ENCODE results near the gene MCM10. TPM values are rescaled to one million over a fixed set of nuclear protein-coding genes. Genes with fewer than 3 reads are reported as not detected.
A peak's percentile ranks its signal among the peaks of the same experiment; 100 is the strongest.
"Not testable (repeated sequence)": the region's sequence is repeated elsewhere in the genome, so short reads cannot be mapped to it uniquely, and the experiment has no call there.

MCM10 gene
- total and polyA plus RNA-seq, 4 experiments from 2014 or later, result 0.17 TPM; not detected in 3

DNA sequence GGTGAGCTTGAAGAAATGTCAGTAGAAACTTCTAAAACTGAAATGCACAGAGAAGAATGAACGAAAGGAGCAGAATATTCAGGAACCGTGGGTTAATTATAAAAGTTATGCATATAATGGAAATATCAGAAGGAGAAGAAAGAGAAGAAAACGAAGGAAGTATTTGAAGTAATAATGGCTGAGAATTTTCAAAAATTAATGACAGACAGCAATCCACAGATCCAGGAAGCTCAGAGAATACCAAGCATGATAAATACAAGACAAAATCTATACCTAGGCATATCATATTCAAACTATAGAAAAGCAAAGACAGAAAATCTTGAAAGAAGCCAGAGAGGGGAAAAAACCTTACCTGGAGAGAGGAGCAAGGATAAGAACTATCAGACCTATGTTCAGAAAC lies 16.5 kb upstream of the MCM10 start:
- Histone ChIP-seq H3K36me3 (ENCODE audit: insufficient read depth, low read length) (peaks cover 18% of the 10 kb centered on the region), H3K27ac (ENCODE audit: low read depth, low read length) (no peak overlapping the region), H3K4me1 (ENCODE audit: insufficient read depth, low read length) (no peaks in the 10 kb centered on the region), H3K27me3 (ENCODE audit: insufficient read depth, low read length) (no peaks in the 10 kb centered on the region), H3K4me3 (ENCODE audit: low read length in 2 of 2) (no peak overlapping the region), H3K9me3 (ENCODE audit: control insufficient read depth in 1 of 2, low read length in 2 of 2) (no peaks in the 10 kb centered on the region)
- ChIA-PET POLR2A (ENCODE audit: partially characterized antibody) (no interaction called here), CTCF (ENCODE audit: partially characterized antibody) (no interaction called here)
- H3K4me1 Mint-ChIP-seq, result no peaks in the 10 kb centered on the region
- H3K27me3 Mint-ChIP-seq, result no peaks in the 10 kb centered on the region
- H3K4me3 Mint-ChIP-seq, result no peak overlapping the region
- peaks cover 40 to 45% of the 10 kb centered on the region in 2 donors for H3K36me3 Mint-ChIP-seq
- peaks cover 2 to 41% (median 33%) of the 10 kb centered on the region in 8 donors for H3K9me3 Mint-ChIP-seq
- peak overlapping the region in 1 of 7 donors; percentile 83 for H3K27ac Mint-ChIP-seq
- intact Hi-C loops (cut with micrococcal nuclease), result no loop called here
- DNase-seq, result no peak

DNA sequence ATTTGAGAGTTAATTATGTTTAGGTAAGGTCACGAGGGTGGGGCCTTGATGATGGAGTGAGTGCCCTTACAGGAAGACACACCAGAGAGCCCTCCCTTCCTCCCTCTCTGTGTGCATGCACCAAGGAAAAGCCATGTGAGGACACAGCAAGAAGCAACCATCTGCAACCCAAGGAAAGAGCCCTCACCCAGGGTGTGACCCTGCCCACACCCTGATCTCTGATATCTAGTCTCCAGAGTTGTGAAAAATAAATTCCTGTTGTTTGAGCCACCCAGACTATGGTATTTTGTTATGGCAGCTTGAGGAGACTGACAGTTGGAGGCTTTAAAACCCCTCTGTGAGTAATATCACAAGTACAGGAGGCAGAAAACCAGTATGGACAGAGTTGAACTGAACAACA lies 15.0 kb upstream of the MCM10 start:
- no peak overlapping the region for H3K27ac ChIP-seq (ENCODE audit: low read depth, low read length)
- POLR2A ChIA-PET (ENCODE audit: partially characterized antibody), result no interaction called here
- no peak for DNase-seq
- Mint-ChIP-seq H3K9me3 (peaks cover 5 to 50% (median 38%) of the 10 kb centered on the region in 8 donors), H3K36me3 (peaks cover 25 to 36% of the 10 kb centered on the region in 2 donors), H3K27me3 (no peaks in the 10 kb centered on the region), H3K4me1 (no peaks in the 10 kb centered on the region), H3K27ac (no peak overlapping the region), H3K4me3 (peak overlapping the region in 1 of 8 donors; percentile 31)
- peaks cover 2% of the 10 kb centered on the region for H3K36me3 ChIP-seq (ENCODE audit: insufficient read depth, low read length)
- no peaks in the 10 kb centered on the region for H3K4me1 ChIP-seq (ENCODE audit: insufficient read depth, low read length)
- no peaks in the 10 kb centered on the region for H3K27me3 ChIP-seq (ENCODE audit: insufficient read depth, low read length)
- H3K4me3 ChIP-seq (ENCODE audit: low read length in 2 of 2), result no peak overlapping the region
- CTCF ChIA-PET (ENCODE audit: partially characterized antibody), result interaction anchor here (0.8 kb wide), 1 partner anchor 343 kb away, joined by 3 read pairs; no protein-coding TSS in a partner anchor
- H3K9me3 ChIP-seq (ENCODE audit: control insufficient read depth in 1 of 2, low read length in 2 of 2), result no peaks in the 10 kb centered on the region
- intact Hi-C loops (cut with micrococcal nuclease), result no loop called here

DNA sequence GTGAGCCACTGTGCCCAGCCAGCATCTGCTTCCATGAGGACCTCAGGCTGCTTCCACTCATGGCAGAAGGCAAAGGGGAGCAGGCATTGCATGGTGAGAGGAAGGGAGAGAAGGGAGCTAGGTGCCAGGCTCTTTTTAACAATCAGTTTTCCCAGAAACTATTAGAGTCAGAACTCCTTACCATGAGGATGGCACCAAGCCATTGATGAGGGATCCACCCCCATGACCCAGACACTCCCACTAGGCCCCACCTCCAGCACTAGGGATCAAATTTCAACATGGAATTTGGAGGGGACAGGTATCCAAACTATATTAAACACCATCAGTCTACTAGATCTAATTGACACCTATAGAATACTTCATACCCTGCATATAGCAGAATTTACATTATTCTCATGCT lies 14.2 kb upstream of the MCM10 start:
- peaks cover 5 to 50% (median 38%) of the 10 kb centered on the region in 8 donors for H3K9me3 Mint-ChIP-seq
- ChIA-PET POLR2A (ENCODE audit: partially characterized antibody) (interaction anchor here (0.9 kb wide), 1 partner anchor 12 kb away, joined by 4 read pairs; no protein-coding TSS in a partner anchor), CTCF (ENCODE audit: partially characterized antibody) (no interaction called here)
- DNase-seq, result no peak
- Histone ChIP-seq H3K27ac (ENCODE audit: low read depth, low read length) (no peak overlapping the region), H3K4me1 (ENCODE audit: insufficient read depth, low read length) (no peaks in the 10 kb centered on the region), H3K4me3 (ENCODE audit: low read length in 2 of 2) (no peak overlapping the region), H3K36me3 (ENCODE audit: insufficient read depth, low read length) (no peaks in the 10 kb centered on the region), H3K9me3 (ENCODE audit: control insufficient read depth in 1 of 2, low read length in 2 of 2) (no peaks in the 10 kb centered on the region), H3K27me3 (ENCODE audit: insufficient read depth, low read length) (no peaks in the 10 kb centered on the region)
- no peaks in the 10 kb centered on the region for H3K4me1 Mint-ChIP-seq
- peaks cover 20 to 35% of the 10 kb centered on the region in 2 donors for H3K36me3 Mint-ChIP-seq
- no peak overlapping the region for H3K4me3 Mint-ChIP-seq
- intact Hi-C loops (cut with micrococcal nuclease), result no loop called here
- H3K27me3 Mint-ChIP-seq, result no peaks in the 10 kb centered on the region
- H3K27ac Mint-ChIP-seq, result no peak overlapping the region

DNA sequence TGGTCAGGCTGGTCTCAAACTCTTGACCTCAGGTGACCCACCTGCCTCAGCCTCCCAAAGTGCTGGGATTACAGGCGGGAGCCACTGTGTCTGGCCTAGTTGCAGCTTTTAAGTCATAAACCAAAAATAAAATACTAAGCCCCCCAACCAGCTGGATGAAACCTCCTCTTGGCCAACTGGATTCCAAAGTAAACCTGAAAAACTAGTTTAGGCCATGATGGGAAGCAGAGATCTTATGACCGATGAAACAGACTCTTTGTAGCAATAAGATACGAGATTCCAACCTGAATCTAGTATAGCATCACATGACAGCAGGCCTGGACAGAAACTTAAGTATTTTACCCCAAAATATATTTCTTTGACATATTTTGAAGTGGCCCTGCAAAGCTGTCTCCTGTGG lies 9.1 kb upstream of the MCM10 start:
- intact Hi-C loops (cut with micrococcal nuclease), result no loop called here
- no peak overlapping the region for H3K27ac Mint-ChIP-seq
- H3K27ac ChIP-seq (ENCODE audit: low read depth, low read length), result no peak overlapping the region
- ChIA-PET POLR2A (ENCODE audit: partially characterized antibody) (no interaction called here), CTCF (ENCODE audit: partially characterized antibody) (interaction anchor here (1.2 to 2.0 kb wide), 3 partner anchors 9 to 19 kb away, joined by 3 to 5 read pairs (median 3); partner anchors contain the start of gene MCM10)
- no peaks in the 10 kb centered on the region for H3K27me3 ChIP-seq (ENCODE audit: insufficient read depth, low read length)
- peaks cover 0 to 18% of the 10 kb centered on the region in 2 donors for H3K36me3 Mint-ChIP-seq
- peaks cover 0 to 5% (median under 1%) of the 10 kb centered on the region in 4 donors for H3K4me1 Mint-ChIP-seq
- H3K36me3 ChIP-seq (ENCODE audit: insufficient read depth, low read length), result no peaks in the 10 kb centered on the region
- peaks cover 2 to 28% (median 20%) of the 10 kb centered on the region in 8 donors for H3K9me3 Mint-ChIP-seq
- no peak for DNase-seq
- H3K27me3 Mint-ChIP-seq, result no peaks in the 10 kb centered on the region
- H3K4me3 ChIP-seq (ENCODE audit: low read length in 2 of 2), result no peak overlapping the region
- no peaks in the 10 kb centered on the region for H3K9me3 ChIP-seq (ENCODE audit: control insufficient read depth in 1 of 2, low read length in 2 of 2)
- H3K4me1 ChIP-seq (ENCODE audit: insufficient read depth, low read length), result no peaks in the 10 kb centered on the region
- H3K4me3 Mint-ChIP-seq, result no peak overlapping the region

DNA sequence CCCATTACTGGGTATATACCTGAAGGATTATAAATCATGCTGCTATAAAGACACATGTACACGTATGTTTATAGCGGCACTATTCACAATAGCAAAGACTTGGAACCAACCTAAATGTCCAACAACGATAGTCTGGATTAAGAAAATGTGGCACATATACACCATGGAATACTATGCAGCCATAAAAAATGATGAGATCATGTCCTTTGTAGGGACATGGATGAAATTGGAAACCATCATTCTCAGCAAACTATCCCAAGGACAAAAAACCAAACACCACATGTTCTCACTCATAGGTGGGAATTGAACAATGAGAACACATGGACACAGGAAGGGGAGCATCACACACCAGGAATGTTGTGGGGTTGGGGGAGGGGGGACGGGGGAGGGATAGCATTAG lies 5.5 kb upstream of the MCM10 start:
- H3K9me3 ChIP-seq (ENCODE audit: control insufficient read depth in 1 of 2, low read length in 2 of 2); CTCF ChIA-PET (ENCODE audit: partially characterized antibody); H3K27me3 ChIP-seq (ENCODE audit: insufficient read depth, low read length); H3K36me3 ChIP-seq (ENCODE audit: insufficient read depth, low read length); POLR2A ChIA-PET (ENCODE audit: partially characterized antibody); H3K9me3 Mint-ChIP-seq; H3K4me3 ChIP-seq (ENCODE audit: low read length in 2 of 2); H3K27me3 Mint-ChIP-seq; H3K27ac ChIP-seq (ENCODE audit: low read depth, low read length); DNase-seq; intact Hi-C loops (cut with micrococcal nuclease); H3K4me1 ChIP-seq (ENCODE audit: insufficient read depth, low read length); H3K27ac Mint-ChIP-seq; H3K4me3 Mint-ChIP-seq: not testable (repeated sequence)
- Mint-ChIP-seq H3K4me1 (peaks cover 4 to 11% (median 5%) of the 10 kb centered on the region in 4 donors), H3K36me3 (peaks cover 0 to 17% of the 10 kb centered on the region in 2 donors)

DNA sequence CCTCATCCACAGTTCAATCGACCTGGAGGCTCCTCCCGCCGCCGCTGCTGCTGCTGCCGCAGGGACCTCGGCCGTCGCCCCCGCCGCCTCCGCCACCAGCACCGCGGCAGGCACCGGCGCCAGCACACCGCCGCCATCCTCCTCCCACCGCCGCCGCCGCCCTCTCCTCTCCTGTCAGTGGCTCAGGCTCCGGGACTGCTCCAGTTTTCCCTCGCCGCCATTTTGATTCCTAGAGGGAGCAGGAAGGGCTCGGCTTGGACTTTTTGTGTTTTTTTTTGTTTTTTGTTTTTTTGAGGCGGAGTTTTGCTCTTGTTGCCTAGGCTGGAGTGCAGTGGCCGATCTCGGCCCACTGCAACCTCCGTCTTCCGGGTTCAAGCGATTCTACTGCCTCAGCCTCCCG lies 3.0 kb upstream of the MCM10 start:
- DNase-seq, result peak in 2 of 5 donors; percentile 8 to 17
- Mint-ChIP-seq H3K36me3 (peaks cover 0 to 5% of the 10 kb centered on the region in 2 donors), H3K4me1 (peaks cover 15 to 25% (median 17%) of the 10 kb centered on the region in 4 donors), H3K4me3 (peak overlapping the region; percentile 53 to 78 (median 68)), H3K27me3 (no peaks in the 10 kb centered on the region), H3K27ac (peak overlapping the region; percentile 17 to 86 (median 64)), H3K9me3 (peaks cover 0 to 5% (median 3%) of the 10 kb centered on the region in 8 donors)
- H3K27me3 ChIP-seq (ENCODE audit: insufficient read depth, low read length), result no peaks in the 10 kb centered on the region
- H3K9me3 ChIP-seq (ENCODE audit: control insufficient read depth in 1 of 2, low read length in 2 of 2), result no peaks in the 10 kb centered on the region
- ChIA-PET POLR2A (ENCODE audit: partially characterized antibody) (interaction anchor here (1.0 to 1.3 kb wide), 2 partner anchors 11 to 143 kb away, joined by 4 read pairs; no protein-coding TSS in a partner anchor), CTCF (ENCODE audit: partially characterized antibody) (no interaction called here)
- H3K4me3 ChIP-seq (ENCODE audit: low read length in 2 of 2), result peak overlapping the region in 1 of 2 donors; percentile 14
- intact Hi-C loops (cut with micrococcal nuclease), result no loop called here
- no peak overlapping the region for H3K27ac ChIP-seq (ENCODE audit: low read depth, low read length)
- no peaks in the 10 kb centered on the region for H3K36me3 ChIP-seq (ENCODE audit: insufficient read depth, low read length)
- H3K4me1 ChIP-seq (ENCODE audit: insufficient read depth, low read length), result peaks cover 15% of the 10 kb centered on the region

DNA sequence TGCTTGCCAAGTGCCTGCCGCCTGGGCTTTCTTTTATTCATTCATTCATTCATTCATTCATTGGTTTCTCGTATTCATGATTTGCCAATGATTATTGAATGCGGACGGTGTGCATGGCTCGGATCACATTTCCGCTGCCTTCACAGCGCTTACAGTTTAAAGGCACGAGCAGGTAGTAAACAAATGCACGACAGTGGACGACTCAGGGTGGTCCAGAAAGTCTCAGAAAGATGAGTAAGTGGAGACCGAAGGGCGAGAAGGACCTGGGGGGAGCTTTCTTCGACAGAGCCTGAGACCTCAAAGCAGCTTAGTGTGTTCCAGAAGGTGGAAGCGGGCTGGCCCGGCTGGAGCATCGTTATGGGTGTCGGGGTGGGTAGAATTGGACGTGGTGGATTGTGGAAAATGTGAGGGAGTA lies 506 bp downstream of the MCM10 start:
- no peaks in the 10 kb centered on the region for H3K9me3 ChIP-seq (ENCODE audit: control insufficient read depth in 1 of 2, low read length in 2 of 2)
- no peaks in the 10 kb centered on the region for H3K27me3 Mint-ChIP-seq
- H3K27me3 ChIP-seq (ENCODE audit: insufficient read depth, low read length), result no peaks in the 10 kb centered on the region
- ChIA-PET CTCF (ENCODE audit: partially characterized antibody) (interaction anchor here (0.8 to 5.0 kb wide), 12 partner anchors 9 to 278 kb away, joined by 3 to 35 read pairs (median 6); partner anchors contain the start of genes OPTN and PHYH), POLR2A (ENCODE audit: partially characterized antibody) (interaction anchor here (0.8 to 4.8 kb wide), 4 partner anchors 139 to 211 kb away, joined by 3 to 49 read pairs (median 6); partner anchors contain the start of genes PHYH and SEPHS1)
- no peak overlapping the region for H3K27ac ChIP-seq (ENCODE audit: low read depth, low read length)
- H3K36me3 ChIP-seq (ENCODE audit: insufficient read depth, low read length), result no peaks in the 10 kb centered on the region
- H3K4me1 ChIP-seq (ENCODE audit: insufficient read depth, low read length), result peaks cover 15% of the 10 kb centered on the region
- H3K9me3 Mint-ChIP-seq, result peaks cover 0 to 5% (median 0%) of the 10 kb centered on the region in 8 donors
- H3K36me3 Mint-ChIP-seq, result no peaks in the 10 kb centered on the region
- peaks cover 15 to 36% (median 23%) of the 10 kb centered on the region in 4 donors for H3K4me1 Mint-ChIP-seq
- intact Hi-C loops (cut with micrococcal nuclease), result loop anchor here (1.0 kb wide), 5 partner anchors 63 to 424 kb away; partner anchors contain the start of gene PRPF18
- peak overlapping the region; percentile 26 to 94 (median 61) for H3K27ac Mint-ChIP-seq
- H3K4me3 Mint-ChIP-seq, result peak overlapping the region; percentile 49 to 94 (median 80)
- peak overlapping the region; percentile 36 to 50 for H3K4me3 ChIP-seq (ENCODE audit: low read length in 2 of 2)
- DNase-seq, result no peak

Measured in CD4-positive, alpha-beta memory T cell (primary cell).